Stimulated activated CD4-positive, alpha-beta T cell treated with anti-CD3 and anti-CD28 coated beads, Interleukin-12 subunit alpha, Interleukin-12 subunit beta, amount 100 ng/mL, for 4 hours (primary cell): ENCODE data around the gene FLNB.
"Not testable (repeated sequence)": the region's sequence is repeated elsewhere in the genome, so short reads cannot be mapped to it uniquely, and the experiment has no call there.

Experiments used
- DNase-seq: peaks from one replicate; pipeline ENCODE4 v3.0.0-alpha.2; 2020

Gene FLNB

GRCh38 chr3:58055314-58055713 is 47.1 kb downstream of the FLNB start:
- DNase-seq, result no peak

- DNase-seq, result not testable (repeated sequence)
Observed at GRCh38 chr3:58055891-58056290, 47.7 kb downstream of the FLNB start.

- DNase-seq, result no peak
Observed at GRCh38 chr3:58058361-58059263, 50.4 kb downstream of the FLNB start.

- DNase-seq, result no peak
Observed at GRCh38 chr3:58059349-58060321, 51.4 kb downstream of the FLNB start.

GRCh38 chr3:58062472-58062871 is 54.2 kb downstream of the FLNB start:
- no peak for DNase-seq

GRCh38 chr3:58063022-58063815 is 55.0 kb downstream of the FLNB start:
- no peak for DNase-seq

- DNase-seq, result no peak
Observed at GRCh38 chr3:58064923-58065638, 56.9 kb downstream of the FLNB start.

- DNase-seq, result no peak
Observed at GRCh38 chr3:58065700-58066167, 57.5 kb downstream of the FLNB start.

- DNase-seq, result no peak
Observed at GRCh38 chr3:58066842-58067241, 58.6 kb downstream of the FLNB start.

- no peak for DNase-seq
Observed at GRCh38 chr3:58068122-58068809, 60.0 kb downstream of the FLNB start.

- DNase-seq, result no peak
Observed at GRCh38 chr3:58071480-58071971, 63.3 kb downstream of the FLNB start.

GRCh38 chr3:58072052-58072762 is 64.0 kb downstream of the FLNB start:
- DNase-seq, result no peak

GRCh38 chr3:58072763-58073130 is 64.5 kb downstream of the FLNB start:
- no peak for DNase-seq

GRCh38 chr3:58073301-58074108 is 65.3 kb downstream of the FLNB start:
- no peak for DNase-seq

- DNase-seq, result no peak
Observed at GRCh38 chr3:58074116-58074715, 66.0 kb downstream of the FLNB start.

- peak; percentile 4 for DNase-seq
Observed at GRCh38 chr3:58074997-58075396, 66.8 kb downstream of the FLNB start.

- DNase-seq, result no peak
Observed at GRCh38 chr3:58077596-58078285, 69.5 kb downstream of the FLNB start.

GRCh38 chr3:58078610-58079009 is 70.4 kb downstream of the FLNB start:
- no peak for DNase-seq

- no peak for DNase-seq
Observed at GRCh38 chr3:58079773-58080172, 71.6 kb downstream of the FLNB start.
